HG03097 (cell line): Measurements from ENCODE around the gene ACER3.
"Not testable (repeated sequence)": the region's sequence is repeated elsewhere in the genome, so short reads cannot be mapped to it uniquely, and the experiment has no call there.

Source experiments
- ATAC-seq: cut with Tn5 transposase; IDR thresholded peaks from one replicate; pipeline ENCODE4 v1.9.1; 2021; ENCODE audit not compliant: unreplicated experiment, low FRiP score

ACER3 gene

DNA sequence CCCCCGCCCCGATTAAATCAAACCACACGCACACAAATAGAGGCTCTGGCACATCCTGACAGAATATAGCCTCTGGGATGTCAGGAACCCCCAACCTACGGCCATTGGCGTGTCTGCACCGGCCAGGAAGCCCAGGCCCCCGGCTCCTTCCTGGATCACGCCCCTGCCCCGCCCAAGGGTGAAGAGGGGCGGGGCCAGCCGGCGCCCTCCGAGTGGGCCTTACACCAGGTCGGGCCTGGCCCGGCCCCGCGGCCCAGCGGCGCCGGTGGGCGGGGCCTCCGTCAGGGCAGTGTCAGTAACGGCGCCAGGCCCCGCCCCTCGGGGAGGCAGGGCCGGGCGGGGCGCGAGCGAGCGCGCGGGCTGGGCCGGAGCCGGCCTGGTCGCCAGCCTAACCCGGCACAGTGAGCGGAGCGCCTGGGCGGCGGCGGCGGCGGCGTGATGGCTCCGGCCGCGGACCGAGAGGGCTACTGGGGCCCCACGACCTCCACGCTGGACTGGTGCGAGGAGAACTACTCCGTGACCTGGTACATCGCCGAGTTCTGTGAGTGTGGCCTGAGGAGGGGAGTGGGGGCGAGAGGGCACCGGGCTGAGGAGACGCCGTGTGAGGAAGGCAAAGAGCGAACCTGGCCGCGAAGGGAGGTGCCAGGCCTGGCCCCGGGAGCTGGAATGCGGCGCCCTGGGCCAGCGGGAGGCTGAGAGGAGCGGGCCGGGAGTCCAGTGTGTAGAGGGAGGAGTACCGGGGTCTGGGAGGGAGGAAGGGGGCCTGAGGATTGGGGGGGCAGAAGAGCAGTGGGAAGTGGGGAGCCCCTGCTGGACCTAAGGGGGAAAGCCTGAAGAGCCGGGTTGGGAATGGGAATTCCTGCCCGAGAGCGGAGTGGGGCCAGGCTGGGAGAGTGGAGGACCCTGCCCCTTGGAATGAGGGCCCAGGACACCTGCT, at the start of gene ACER3:
Gene ACER3, plus strand, starts transcription at position 380 of the 937 bp plus-strand sequence. Its CDS starts 59 bp downstream, at position 439.
- peak; percentile 93 for ATAC-seq

DNA sequence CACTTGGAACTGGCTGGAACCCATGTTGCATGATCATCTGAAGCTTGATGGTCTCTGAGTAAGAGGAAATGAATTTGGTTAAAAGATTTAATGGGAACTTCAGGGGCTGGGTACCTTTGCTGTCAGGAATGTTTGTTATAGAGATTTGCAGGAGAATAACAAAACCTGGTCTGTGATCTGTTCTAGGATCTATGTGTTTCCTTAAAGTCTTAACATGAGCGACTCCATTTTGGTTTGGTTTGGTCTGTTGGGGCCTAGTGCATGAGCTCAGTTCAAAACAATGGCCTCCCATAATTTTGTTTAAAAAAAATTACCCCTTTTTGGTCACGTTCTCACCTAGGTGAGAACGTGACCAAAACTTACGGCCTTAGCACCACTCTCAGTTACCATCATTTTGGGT, 49.5 kb upstream of the ACER3 start:
- ATAC-seq, result no peak

DNA sequence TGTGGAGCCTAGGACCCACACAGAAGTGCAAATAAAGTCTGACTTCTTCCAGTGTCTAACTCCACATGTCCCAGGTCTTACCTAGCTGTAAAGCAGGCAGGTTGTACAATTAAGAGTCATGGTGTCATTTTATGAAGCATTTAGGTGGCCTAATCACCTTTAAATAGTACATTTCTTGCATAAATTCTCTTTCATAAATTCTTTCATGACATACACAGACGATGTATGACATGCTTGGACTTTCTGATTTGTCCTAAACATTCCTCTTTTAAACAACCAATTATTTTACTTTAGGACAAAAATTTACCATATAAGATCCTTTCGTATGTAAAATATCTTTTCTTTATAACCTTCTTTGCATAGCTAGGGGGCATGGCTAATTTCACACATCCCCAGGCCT, 46.3 kb upstream of the ACER3 start:
- no peak for ATAC-seq

DNA sequence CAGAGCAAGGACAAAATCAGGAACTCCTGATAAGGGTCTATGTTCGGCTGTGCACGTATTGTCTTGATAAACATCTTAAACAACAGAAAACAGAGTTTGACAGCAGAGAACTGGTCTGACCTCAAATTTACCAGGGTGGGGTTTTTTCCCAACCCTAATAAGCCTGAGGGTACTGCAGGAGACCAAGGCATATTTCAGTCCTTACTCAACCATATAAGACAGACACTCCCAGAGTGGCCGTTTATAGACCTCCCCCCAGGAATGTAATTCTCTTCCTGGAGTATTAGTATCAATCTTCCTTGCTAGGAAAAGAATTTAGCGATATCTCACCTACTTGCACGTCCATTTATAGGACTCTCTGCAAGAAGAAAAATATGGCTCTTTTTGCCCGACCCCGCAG, 45.0 kb upstream of the ACER3 start:
- not testable (repeated sequence) for ATAC-seq

DNA sequence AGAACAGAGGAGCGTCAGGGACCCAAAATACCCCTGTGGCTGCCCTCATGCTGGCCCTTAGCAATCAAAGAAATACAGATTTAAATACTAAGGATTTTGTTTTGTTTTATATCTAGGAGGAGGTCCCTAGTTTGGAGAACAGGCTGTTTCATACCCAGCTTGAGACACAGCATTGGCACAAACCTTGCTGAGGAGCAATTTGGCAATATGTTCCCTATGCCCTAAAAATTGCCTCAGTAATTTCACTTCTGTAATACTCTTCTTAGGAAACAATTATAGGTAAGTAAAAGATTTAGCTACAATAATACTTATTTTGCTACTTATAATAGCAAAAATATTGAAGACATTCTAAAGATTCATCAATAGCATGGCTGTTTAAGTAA, 40.5 kb upstream of the ACER3 start:
- no peak for ATAC-seq

DNA sequence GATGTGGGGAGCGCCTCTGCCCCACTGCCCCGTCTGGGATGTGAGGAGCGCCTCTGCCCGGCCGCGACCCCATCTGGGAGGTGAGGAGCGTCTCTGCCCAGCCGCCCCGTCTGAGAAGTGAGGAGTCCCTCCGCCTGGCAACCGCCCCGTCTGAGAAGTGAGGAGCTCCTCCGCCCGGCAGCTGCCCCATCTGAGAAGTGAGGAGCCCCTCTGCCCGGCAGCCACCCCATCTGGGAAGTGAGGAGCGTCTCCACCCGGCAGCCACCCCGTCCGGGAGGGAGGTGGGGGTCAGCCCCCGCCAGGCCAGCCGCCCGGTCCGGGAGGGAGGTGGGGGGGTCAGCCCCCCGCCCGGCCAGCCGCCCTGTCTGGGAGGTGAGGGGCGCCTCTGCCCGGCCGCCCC, 39.3 kb upstream of the ACER3 start:
- ATAC-seq, result not testable (repeated sequence)

DNA sequence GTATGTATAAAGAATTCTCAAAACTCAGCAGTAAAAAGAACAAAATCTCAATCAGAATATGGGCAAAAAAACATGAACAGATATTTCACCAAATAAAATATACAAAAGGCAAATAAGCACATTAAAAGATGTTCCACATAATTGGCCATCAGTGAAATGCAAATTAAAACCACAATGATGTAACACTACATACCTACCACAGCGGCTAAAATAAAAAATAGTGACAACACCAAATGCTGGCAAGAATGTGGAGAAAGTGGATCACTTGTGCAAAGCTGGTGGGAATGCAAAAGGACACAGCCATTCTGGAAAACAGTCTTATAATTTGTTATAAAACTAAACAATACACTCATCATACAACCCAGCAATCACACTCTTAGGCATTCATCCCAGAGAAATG, 38.3 kb upstream of the ACER3 start:
- no peak for ATAC-seq

DNA sequence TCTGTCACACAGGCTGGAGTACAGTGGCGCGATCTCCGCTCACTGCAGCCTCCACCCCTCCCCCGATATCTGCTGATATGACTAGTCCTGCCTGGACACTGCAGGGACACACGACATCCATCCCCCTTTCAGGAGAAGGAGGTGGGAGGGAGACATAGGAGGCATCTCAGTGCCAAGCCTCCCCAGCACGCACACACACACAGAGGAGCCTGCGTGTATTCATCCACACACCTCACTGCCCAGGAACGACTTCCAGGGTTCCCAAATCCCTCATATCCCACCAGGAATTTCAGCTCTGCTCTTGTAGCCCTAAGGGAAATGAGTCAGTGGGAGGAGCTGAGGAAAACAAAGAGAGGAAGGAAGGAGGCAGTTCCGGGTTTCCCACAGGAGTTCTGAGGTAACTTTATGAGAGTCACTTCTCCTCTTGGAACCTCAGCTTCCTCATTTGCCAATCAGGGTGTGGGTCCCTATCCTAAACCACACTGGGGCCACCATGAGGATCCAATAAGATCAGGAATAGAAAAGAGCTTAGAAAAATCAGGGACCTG, 37.2 kb upstream of the ACER3 start:
- no peak for ATAC-seq

DNA sequence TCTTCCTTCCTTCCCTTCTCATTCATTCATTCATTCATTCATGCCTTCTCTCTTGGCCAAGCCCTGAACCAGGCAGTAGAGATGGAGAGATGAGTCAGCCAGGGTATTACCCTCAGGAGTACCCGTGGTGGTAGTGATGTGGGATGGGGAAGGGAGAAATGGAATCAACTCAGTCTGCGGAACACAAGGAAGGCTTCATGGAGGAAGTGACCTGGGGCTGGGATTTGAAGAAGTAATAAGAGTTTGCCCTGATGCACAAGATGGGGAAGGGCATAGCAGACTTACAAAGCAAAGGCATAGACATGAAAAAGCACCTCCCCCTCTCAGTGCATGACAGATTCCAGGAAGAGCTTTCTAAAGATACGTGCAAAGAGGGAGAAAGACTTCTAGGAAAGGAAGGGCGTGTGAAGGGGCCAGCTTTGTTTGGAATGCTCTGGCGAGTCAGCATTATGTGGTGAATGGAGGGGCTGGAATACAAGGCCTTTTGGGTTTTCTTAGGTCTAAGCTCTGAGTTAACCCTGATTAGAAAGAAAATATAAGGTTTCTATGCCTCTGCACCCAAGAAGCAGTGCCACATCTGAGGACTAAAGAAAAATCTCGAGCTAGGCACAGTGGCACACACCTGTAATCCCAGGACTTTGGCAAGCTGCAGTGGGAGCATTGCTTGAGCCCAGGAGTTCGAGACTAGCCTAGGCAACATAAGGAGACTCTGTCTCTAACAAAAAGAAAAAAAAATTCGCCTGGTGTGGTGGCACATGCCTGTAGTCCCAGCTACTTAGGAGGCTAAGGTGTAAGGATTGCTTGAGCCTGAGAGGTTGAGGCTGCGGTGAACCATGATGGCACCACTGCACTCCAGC, 36.4 kb upstream of the ACER3 start:
- ATAC-seq, result no peak

DNA sequence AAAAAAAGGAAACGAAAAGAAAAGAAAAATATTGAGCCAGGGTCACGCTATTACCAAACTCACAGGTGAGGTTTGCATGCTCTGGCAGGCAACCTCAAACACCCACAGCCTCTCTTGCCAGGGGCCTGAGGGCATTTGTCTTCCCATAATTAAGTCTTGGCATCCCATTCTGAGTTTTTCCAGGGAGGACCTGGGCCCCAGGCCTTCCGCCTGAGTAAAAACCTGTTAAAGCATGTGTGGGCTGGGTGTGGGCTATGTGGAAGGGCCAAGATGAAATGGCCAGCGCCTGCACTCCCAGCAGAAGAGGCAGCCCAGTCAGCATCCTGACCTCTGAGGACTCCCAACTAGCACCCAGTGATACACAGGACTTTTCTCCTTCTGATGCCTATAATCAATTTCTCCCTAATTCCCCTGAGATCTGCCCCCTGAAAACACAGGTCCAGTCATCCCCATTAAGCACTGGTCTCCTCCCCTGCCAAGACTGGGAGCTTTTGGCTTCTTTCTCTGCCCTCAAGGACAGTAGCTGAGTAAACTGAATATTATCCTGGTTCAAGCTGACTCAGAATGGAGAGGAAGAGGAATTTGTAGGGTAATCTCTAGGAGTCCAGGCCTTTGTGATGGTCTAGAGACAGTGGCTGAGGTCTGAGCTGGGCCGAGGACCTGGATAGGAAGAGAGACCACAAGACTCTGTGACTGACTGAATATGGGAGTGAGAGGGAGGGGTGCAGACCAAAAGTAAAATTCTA, 35.6 kb upstream of the ACER3 start:
- ATAC-seq, result no peak

DNA sequence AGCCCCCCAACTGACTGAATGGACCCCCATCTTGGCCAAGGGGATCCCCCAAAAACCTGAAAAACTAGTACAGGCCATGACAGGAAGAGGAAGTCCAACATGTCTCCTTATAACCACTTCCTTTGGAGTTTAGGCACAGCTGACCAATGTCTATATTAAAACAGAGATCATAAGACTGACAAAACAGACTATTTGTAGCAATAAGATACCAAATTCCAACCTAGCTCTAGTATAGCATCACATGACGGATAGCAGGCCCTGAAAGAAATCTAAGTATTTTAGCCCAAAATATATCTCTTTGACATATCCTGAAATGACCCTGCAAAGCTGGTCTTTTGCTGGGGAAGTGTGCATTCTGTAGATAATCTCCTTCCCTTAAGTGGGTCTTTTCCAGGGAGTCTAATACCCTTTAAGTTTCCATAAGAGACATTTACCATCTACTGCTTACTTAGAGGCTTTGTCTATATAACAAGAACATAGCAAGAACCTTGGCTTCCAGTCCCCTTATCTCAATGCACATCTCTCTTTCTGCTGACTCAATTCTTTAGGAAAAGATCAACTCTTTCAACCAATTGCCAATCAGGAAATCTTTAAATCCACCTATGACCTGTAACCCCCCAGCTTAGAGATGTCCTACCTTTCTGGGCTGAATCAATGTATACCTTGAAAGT, 34.9 kb upstream of the ACER3 start:
- ATAC-seq, result no peak

DNA sequence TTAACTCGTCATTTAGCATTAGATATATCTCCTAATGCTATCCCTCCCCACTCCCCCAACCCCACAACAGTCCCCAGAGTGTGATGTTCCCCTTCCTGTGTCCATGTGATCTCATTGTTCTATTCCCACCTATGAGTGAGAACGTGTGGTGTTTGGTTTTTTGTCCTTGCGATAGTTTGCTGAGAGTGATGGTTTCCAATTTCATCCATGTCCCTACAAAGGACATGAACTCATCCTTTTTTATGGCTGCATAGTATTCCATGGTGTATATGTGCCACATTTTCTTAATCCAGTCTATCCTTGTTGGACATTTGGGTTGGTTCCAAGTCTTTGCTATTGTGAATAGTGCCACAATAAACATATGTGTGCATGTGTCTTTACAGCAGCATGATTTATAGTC, 34.2 kb upstream of the ACER3 start:
- not testable (repeated sequence) for ATAC-seq

DNA sequence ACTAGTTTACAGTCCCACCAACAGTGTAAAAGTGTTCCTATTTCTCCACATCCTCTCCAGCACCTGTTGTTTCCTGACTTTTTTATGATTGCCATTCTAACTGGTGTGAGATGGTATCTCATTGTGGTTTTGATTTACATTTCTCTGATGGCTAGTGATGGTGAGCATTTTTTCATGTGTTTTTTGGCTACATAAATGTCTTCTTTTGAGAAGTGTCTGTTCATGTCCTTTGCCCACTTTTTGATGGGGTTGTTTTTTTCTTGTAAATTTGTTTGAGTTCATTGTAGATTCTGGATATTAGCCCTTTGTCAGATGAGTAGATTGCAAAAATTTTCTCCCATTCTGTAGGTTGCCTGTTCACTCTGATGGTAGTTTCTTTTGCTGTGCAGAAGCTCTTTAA, 33.7 kb upstream of the ACER3 start:
- ATAC-seq, result not testable (repeated sequence)

DNA sequence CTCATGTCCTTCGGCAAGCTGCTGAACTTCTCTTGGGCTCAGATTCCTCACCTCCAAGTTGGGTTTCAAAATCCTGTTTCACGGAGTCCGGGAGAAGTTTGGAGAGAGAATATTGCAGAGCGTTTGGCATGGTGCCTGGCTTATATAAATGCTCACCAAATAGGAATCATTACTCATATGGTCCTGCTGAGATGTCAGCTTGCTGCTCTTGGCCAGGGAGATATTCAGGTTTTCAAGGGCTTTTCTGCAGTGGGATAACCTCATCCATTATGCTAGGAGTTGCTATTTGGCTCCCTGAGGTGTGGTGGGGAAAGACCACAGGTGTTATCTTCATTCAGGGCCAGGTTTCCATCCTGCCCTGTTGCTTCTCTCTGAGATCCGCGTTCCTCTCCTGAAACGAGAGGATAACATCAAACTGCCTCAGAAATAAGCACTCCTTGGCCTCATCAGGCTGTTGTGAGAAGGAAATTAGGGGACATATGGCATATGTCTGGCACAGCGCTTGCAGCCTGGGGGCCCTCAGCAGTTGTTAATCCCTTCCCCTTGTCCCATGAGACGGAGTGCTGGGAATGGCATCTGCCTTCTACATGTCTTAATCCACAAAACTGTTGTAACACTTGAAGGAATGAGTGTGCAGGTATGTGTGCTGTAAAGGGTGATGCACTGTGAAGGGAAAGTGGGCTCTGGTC, 29.9 kb upstream of the ACER3 start:
- no peak for ATAC-seq

DNA sequence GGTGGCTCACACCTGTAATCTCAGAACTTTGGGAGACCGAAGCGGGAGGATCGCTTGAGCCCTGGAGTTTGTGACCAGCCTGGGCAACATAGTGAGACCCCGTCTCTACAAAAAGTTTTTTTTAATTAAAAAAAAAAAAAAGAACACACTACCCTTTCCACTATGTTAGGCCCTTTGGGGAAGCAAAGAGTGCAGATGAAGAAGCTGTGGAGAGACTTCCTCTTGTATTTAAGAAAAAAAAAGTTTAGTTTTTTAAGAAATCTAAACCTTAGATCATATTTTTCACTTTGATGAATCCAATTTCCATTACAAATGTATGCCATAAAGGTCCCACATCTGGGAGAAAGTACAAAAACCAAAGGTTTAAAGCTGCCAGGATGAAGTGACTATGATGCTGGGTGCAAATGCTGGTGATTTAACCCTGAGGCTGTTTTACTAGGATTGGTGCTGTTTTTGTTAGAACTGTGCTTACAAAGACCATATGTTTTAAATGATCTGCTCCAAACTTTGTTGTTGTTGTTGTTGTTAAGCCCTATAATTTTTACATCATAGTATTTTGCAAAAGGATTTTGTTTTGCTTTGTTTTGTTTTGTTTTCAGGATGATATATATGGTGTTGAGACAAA, 28.9 kb upstream of the ACER3 start:
- no peak for ATAC-seq

DNA sequence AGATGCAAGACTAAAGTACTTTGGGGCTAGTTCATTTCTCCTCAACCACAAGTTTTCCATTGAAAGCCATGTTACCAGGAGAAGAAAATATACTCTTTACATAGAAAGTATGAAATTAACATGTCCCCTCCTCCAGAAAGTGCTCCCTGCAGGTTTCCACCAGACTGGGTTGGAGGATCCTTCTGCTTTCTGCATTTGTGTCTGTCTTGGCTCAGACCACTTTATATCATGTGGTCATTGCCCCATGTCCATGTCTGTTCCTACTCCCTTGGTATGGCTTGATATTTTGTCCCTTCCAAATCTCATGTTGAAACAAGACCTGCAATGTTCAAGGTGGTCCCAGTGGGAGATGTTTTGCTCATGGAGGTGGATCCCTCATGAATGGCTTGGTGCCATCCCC, 28.4 kb upstream of the ACER3 start:
- no peak for ATAC-seq

DNA sequence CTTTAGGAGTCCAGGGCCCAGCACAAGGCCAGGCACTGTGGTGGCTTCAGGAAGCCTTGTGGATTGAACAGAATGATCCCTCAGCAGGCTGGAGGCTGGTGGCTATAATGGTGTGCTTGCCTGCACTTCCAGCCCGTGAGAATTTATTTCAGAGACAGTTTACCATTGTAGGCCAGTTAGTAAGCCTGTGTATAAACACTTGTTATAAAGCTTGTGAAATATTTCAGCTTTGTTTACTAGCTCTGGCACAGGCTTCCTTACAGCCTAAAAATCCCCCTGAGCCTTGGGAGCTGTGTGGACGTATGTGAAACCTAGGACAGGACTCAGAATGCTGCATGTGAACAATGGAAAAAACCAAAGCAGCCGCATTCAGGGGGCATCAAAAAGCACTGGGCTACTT, 26.6 kb upstream of the ACER3 start:
- no peak for ATAC-seq

DNA sequence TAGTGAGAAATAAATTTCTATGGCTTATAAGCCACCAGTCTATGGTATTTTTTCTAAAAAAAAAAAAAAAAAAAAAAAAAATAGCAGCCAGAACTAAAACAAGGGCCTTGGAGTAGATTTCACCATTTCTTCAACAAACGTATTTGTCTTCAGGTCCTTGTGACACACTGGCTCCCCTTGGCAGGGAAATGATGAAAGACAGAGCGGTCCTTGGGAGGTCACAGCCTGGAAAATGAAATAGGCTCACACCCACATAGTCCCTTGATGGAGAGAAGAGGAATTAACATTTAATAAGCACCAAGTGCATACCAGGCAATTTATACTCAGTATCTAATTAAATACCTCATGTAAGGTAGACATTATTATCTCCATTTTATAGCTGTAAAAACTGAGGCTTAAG, 25.7 kb upstream of the ACER3 start:
- ATAC-seq, result no peak
